Natural killer cell (primary cell): ENCODE results near the gene INPP5B. TPM values are rescaled to one million over a fixed set of nuclear protein-coding genes. Genes with fewer than 3 reads are reported as not detected.
A peak's percentile ranks its signal among the peaks of the same experiment; 100 is the strongest.

Experiments used
- ATAC-seq, 3 donors: fragments of 150-1000 bp in 2 of 3; fragments of 200-7000 bp in 1 of 3; cut with Tn5 transposase; 1 replicate in 1 of 3; 2 replicates in 2 of 3; pipeline ENCODE4 v1.10.0; 2021; ENCODE audit warnings: mild to moderate bottlenecking in 2 of 3, moderate library complexity in 2 of 3
- DNase-seq, 2 donors: peaks; one replicate each; pipeline versions ENCODE4 v3.0.0 to v3.0.0-alpha.2; 2013 to 2021; ENCODE audit warnings: mixed read lengths in 1 of 2
- H3K27ac ChIP-seq: one replicate; pipeline ENCODE4 v1.5.1; 2013; ENCODE audit warnings: mild to moderate bottlenecking, low read length
- H3K27me3 ChIP-seq: one replicate; pipeline ENCODE4 v1.6.1; 2013; ENCODE audit warnings: low read length; ENCODE audit not compliant: control insufficient read depth, insufficient read depth
- H3K36me3 ChIP-seq: one replicate; pipeline ENCODE4 v1.6.1; 2013; ENCODE audit warnings: low read length; ENCODE audit not compliant: control insufficient read depth, insufficient read depth
- H3K4me1 ChIP-seq: one replicate; pipeline ENCODE4 v1.6.1; 2013; ENCODE audit warnings: low read length; ENCODE audit not compliant: control insufficient read depth, insufficient read depth
- H3K4me3 ChIP-seq: one replicate; pipeline ENCODE4 v1.5.1; 2013; ENCODE audit warnings: low read length
- H3K9me3 ChIP-seq: one replicate; pipeline ENCODE4 v1.6.1; 2013; ENCODE audit warnings: low read length; ENCODE audit not compliant: control insufficient read depth, insufficient read depth
- H3K27ac Mint-ChIP-seq, 2 donors: one replicate each; pipeline ENCODE4 v1.8.0; 2022; ENCODE audit warnings: mild to moderate bottlenecking in 2 of 2, mixed read lengths in 2 of 2, moderate library complexity in 1 of 2
- H3K27me3 Mint-ChIP-seq, 2 donors: one replicate each; pipeline ENCODE4 v1.8.0; 2022; ENCODE audit warnings: low read depth in 2 of 2, mixed read lengths in 2 of 2
- H3K36me3 Mint-ChIP-seq: one replicate; pipeline ENCODE4 v1.8.0; 2022; ENCODE audit warnings: mixed read lengths
- H3K4me1 Mint-ChIP-seq, 2 donors: one replicate each; pipeline ENCODE4 v1.8.0; 2022; ENCODE audit warnings: mixed read lengths in 2 of 2
- H3K4me3 Mint-ChIP-seq: one replicate; pipeline ENCODE4 v1.8.0; 2022; ENCODE audit warnings: mild to moderate bottlenecking, moderate library complexity, mixed read lengths
- H3K9me3 Mint-ChIP-seq, 2 donors: one replicate each; pipeline ENCODE4 v1.8.0; 2022; ENCODE audit warnings: mixed read lengths in 2 of 2
- WGBS: methylation state at CpG from one replicate; pipeline ENCODE4 v1.1.7; 2013; ENCODE audit warnings: missing lambda C conversion rate; ENCODE audit not compliant: insufficient coverage; 5-methylcytosine and 5-hydroxymethylcytosine counted together
- intact Hi-C: fragments of 100-400 bp; cut with micrococcal nuclease; formaldehyde crosslinking; loops from one replicate; pipeline ENCODE4 v1.14.2; 2022
- total RNA-seq, 4 donors: library from RNA; stranded (reverse); fragments of 120-200 nt in 1 of 4; gene quantifications; one replicate each; pipeline versions ENCODE4 v1.2.3 to v1.2.4, GENCODE V29; 2013 to 2022
- TF ChIP-seq, protein P1 (sequence below): fragments of 200-600 bp; IDR thresholded peaks from one replicate; pipeline ENCODE4 v1.8.0; 2022; ENCODE audit warnings: antibody characterized with exemption

The INPP5B gene
- total RNA-seq, 3 donors from 2014 or later (not counting 1 experiment from before 2014, with no cell fraction given) = 34.0 to 66.2 (median 54.7) TPM

DNA sequence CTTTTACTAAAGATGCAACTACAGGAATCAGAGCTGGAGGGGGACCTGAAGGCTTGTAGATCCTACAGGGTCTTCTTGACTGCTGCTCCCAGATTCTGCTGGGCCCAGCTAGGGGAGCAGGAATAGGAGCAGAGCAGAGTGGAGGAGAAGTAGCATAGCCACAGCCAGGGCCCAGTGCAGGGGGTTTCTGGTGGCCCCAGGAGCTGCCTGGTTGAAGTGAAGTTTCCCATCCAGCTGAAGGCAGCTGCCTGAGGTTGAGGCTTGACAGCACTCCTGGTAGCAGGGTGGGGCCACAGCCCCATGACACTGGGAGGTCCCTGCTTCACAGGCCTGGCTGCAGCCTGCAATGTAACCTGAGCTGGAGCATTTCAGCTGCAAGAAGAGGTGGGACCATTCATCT is 2.0 kb upstream of the INPP5B start:
- H3K27ac Mint-ChIP-seq = peak overlapping the region; percentile 84 to 89
- peaks cover 13 to 17% of the 10 kb centered on the region in 2 donors for H3K4me1 Mint-ChIP-seq
- TF ChIP-seq, protein P1, sequence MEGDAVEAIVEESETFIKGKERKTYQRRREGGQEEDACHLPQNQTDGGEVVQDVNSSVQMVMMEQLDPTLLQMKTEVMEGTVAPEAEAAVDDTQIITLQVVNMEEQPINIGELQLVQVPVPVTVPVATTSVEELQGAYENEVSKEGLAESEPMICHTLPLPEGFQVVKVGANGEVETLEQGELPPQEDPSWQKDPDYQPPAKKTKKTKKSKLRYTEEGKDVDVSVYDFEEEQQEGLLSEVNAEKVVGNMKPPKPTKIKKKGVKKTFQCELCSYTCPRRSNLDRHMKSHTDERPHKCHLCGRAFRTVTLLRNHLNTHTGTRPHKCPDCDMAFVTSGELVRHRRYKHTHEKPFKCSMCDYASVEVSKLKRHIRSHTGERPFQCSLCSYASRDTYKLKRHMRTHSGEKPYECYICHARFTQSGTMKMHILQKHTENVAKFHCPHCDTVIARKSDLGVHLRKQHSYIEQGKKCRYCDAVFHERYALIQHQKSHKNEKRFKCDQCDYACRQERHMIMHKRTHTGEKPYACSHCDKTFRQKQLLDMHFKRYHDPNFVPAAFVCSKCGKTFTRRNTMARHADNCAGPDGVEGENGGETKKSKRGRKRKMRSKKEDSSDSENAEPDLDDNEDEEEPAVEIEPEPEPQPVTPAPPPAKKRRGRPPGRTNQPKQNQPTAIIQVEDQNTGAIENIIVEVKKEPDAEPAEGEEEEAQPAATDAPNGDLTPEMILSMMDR = no peak
- H3K4me3 Mint-ChIP-seq = no peak overlapping the region
- no peaks in the 10 kb centered on the region for H3K9me3 Mint-ChIP-seq
- peaks cover 20% of the 10 kb centered on the region for H3K4me1 ChIP-seq
- no peaks in the 10 kb centered on the region for H3K27me3 Mint-ChIP-seq
- H3K9me3 ChIP-seq = no peaks in the 10 kb centered on the region
- H3K36me3 Mint-ChIP-seq = no peaks in the 10 kb centered on the region
- DNase-seq (no peak), ATAC-seq (no peak)
- H3K4me3 ChIP-seq = no peak overlapping the region
- no peak overlapping the region for H3K27ac ChIP-seq
- no peaks in the 10 kb centered on the region for H3K27me3 ChIP-seq
- no peaks in the 10 kb centered on the region for H3K36me3 ChIP-seq
- intact Hi-C loops = no loop called here

- intact Hi-C loops = no loop called here
- no peaks in the 10 kb centered on the region for H3K36me3 Mint-ChIP-seq
- Histone ChIP-seq H3K36me3 (no peaks in the 10 kb centered on the region), H3K4me3 (no peak overlapping the region), H3K27me3 (no peaks in the 10 kb centered on the region), H3K27ac (peak overlapping the region; percentile 2), H3K4me1 (peaks cover 20% of the 10 kb centered on the region), H3K9me3 (no peaks in the 10 kb centered on the region)
- no peaks in the 10 kb centered on the region for H3K27me3 Mint-ChIP-seq
- peaks cover 13 to 17% of the 10 kb centered on the region in 2 donors for H3K4me1 Mint-ChIP-seq
- ATAC-seq (no peak), DNase-seq (no peak)
- H3K4me3 Mint-ChIP-seq = no peak overlapping the region
- WGBS = 83% methylated on average over 2 of the region's 2 CpGs
- H3K9me3 Mint-ChIP-seq = no peaks in the 10 kb centered on the region
- TF ChIP-seq, protein P1 = no peak
- H3K27ac Mint-ChIP-seq = peak overlapping the region; percentile 84 to 89
Measured at GRCh38 chr1:37948166-37948565, 1.3 kb upstream of the INPP5B start.

GRCh38 chr1:37947364-37947763 is 511 bp upstream of the INPP5B start:
- intact Hi-C loops = no loop called here

More at GRCh38 chr1:37947364-37947763, 511 bp upstream of the INPP5B start:
- H3K36me3 Mint-ChIP-seq = no peaks in the 10 kb centered on the region
- no peaks in the 10 kb centered on the region for H3K9me3 Mint-ChIP-seq
- Histone ChIP-seq H3K4me1 (peaks cover 20% of the 10 kb centered on the region), H3K36me3 (no peaks in the 10 kb centered on the region), H3K9me3 (no peaks in the 10 kb centered on the region), H3K4me3 (peak overlapping the region; percentile 51), H3K27me3 (no peaks in the 10 kb centered on the region), H3K27ac (peak overlapping the region; percentile 53)
- H3K4me3 Mint-ChIP-seq = peak overlapping the region; percentile 92
- TF ChIP-seq, protein P1 = no peak
- peaks cover 13 to 17% of the 10 kb centered on the region in 2 donors for H3K4me1 Mint-ChIP-seq
- WGBS = 34% methylated on average over 6 of the region's 6 CpGs
- ATAC-seq = peak; percentile 55 to 76 (median 73)
- peak overlapping the region; percentile 84 to 89 for H3K27ac Mint-ChIP-seq
- DNase-seq = no peak
- no peaks in the 10 kb centered on the region for H3K27me3 Mint-ChIP-seq
